Loucy (cell line): ENCODE results near the gene KSR1.

Source experiments
- EZH2phosphoT487 ChIP-seq: fragments of 200-600 bp; IDR thresholded peaks from 2 replicates; pipeline ENCODE4 v1.6.1; 2018; ENCODE audit warnings: antibody characterized with exemption, mild to moderate bottlenecking, moderate library complexity, borderline replicate concordance
- TF ChIP-seq, protein P1 (sequence below): fragments of 200-600 bp; sonication (generic); conservative IDR thresholded peaks from 2 replicates; pipeline ENCODE4 v1.5.1; 2014; ENCODE audit warnings: mild to moderate bottlenecking, antibody characterized with exemption, low read length

DNA sequence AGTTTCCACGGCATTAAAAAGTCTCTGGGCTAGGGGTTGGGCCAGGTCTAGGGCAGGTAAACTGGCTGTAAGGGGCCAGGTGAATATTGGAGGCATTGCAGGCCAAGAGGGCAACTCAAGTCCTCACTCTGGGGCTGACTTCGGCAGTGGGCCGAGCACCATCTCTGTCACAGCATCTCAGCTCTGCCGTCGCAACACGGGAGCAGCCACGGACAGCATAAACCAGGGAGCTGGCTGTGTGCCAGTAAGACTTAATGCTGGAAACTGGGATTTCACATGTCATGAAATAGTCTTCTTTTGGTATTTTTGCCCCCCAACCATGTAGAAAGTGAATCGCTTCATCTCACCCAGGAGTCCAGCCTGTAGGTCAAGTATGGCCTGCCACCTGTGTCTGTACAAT lies 162.2 kb downstream of the KSR1 start:
- TF ChIP-seq, protein P1, sequence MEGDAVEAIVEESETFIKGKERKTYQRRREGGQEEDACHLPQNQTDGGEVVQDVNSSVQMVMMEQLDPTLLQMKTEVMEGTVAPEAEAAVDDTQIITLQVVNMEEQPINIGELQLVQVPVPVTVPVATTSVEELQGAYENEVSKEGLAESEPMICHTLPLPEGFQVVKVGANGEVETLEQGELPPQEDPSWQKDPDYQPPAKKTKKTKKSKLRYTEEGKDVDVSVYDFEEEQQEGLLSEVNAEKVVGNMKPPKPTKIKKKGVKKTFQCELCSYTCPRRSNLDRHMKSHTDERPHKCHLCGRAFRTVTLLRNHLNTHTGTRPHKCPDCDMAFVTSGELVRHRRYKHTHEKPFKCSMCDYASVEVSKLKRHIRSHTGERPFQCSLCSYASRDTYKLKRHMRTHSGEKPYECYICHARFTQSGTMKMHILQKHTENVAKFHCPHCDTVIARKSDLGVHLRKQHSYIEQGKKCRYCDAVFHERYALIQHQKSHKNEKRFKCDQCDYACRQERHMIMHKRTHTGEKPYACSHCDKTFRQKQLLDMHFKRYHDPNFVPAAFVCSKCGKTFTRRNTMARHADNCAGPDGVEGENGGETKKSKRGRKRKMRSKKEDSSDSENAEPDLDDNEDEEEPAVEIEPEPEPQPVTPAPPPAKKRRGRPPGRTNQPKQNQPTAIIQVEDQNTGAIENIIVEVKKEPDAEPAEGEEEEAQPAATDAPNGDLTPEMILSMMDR: no peak
- TF ChIP-seq EZH2phosphoT487: no peak
